Measurements from ENCODE around the gene HDAC4.

- TF ChIP-seq USF2 (CRISPR knock-in tag; IDR thresholded peaks at IDR 0.05) (no peak), ELF4 (CRISPR knock-in tag; IDR thresholded peaks at IDR 0.05; ENCODE audit: low read depth) (no peak), CTCF (IDR thresholded peaks at IDR 0.05) (no peak), ZSCAN18 (CRISPR knock-in tag; IDR thresholded peaks at IDR 0.05) (no peak), AFF4 (CRISPR knock-in tag; IDR thresholded peaks at IDR 0.05; ENCODE audit: borderline replicate concordance) (no peak), ETV6 (CRISPR knock-in tag; IDR thresholded peaks at IDR 0.05) (no peak), ESRRA (CRISPR knock-in tag; IDR thresholded peaks at IDR 0.05; ENCODE audit: borderline replicate concordance) (no peak), ATF6 (CRISPR knock-in tag; IDR thresholded peaks at IDR 0.05) (no peak), CREM (CRISPR knock-in tag; IDR thresholded peaks at IDR 0.05) (no peak), ZNF263 (CRISPR knock-in tag; IDR thresholded peaks at IDR 0.05; ENCODE audit: low read depth) (no peak)
Measured at GRCh38 chr2:239225371-239225851, 175.4 kb downstream of the HDAC4 start.

All from WTC11 (cell line).